DOHH2 (cell line): Measurements from ENCODE around the gene FOXA3.
A peak's percentile ranks its signal among the peaks of the same experiment; 100 is the strongest.

Source experiments
- H3F3A ChIP-seq: fragments of 200-600 bp; sonication (generic), shearing (Covaris generic); 2 replicates; pipeline ENCODE4 v1.6.0; 2016; ENCODE audit warnings: antibody characterized with exemption, mild to moderate bottlenecking; ENCODE audit not compliant: control insufficient read depth, insufficient read depth
- H3K27ac ChIP-seq: fragments of 200-600 bp; sonication (generic); 2 replicates; pipeline ENCODE4 v1.5.1; 2014; ENCODE audit warnings: low read depth, mild to moderate bottlenecking, low read length, moderate library complexity
- H3K27me3 ChIP-seq: fragments of 200-600 bp; sonication (generic); 2 replicates; pipeline ENCODE4 v1.6.1; 2014; ENCODE audit warnings: mild to moderate bottlenecking, low read length, mixed read lengths; ENCODE audit not compliant: control insufficient read depth
- H3K36me3 ChIP-seq: fragments of 200-600 bp; sonication (generic); 2 replicates; pipeline ENCODE4 v1.6.1; 2014; ENCODE audit warnings: mild to moderate bottlenecking, low read length, moderate library complexity, mixed read lengths; ENCODE audit not compliant: control insufficient read depth
- H3K4me1 ChIP-seq: fragments of 200-600 bp; sonication (generic); 2 replicates; pipeline ENCODE4 v1.6.1; 2014; ENCODE audit warnings: mild to moderate bottlenecking, low read length, mixed read lengths; ENCODE audit not compliant: control insufficient read depth
- H3K4me2 ChIP-seq: fragments of 200-600 bp; sonication (generic); 2 replicates; pipeline ENCODE4 v1.6.0; 2014; ENCODE audit warnings: mild to moderate bottlenecking, low read length, moderate library complexity
- H3K4me3 ChIP-seq: fragments of 200-600 bp; sonication (generic); 2 replicates; pipeline ENCODE4 v1.5.1; 2014; ENCODE audit warnings: mild to moderate bottlenecking, low read length, mixed read lengths
- H3K79me2 ChIP-seq: fragments of 200-600 bp; sonication (generic); 2 replicates; pipeline ENCODE4 v1.6.1; 2014; ENCODE audit warnings: mild to moderate bottlenecking, low read length, mixed read lengths; ENCODE audit not compliant: control insufficient read depth
- H3K9me2 ChIP-seq: fragments of 200-600 bp; sonication (generic); replicated peaks from 2 replicates; pipeline ENCODE4 v1.6.1; 2014; ENCODE audit warnings: mild to moderate bottlenecking, low read length, mixed read lengths; ENCODE audit not compliant: control insufficient read depth
- H3K9me3 ChIP-seq: fragments of 200-600 bp; sonication (generic); 2 replicates; pipeline ENCODE4 v1.6.1; 2014; ENCODE audit warnings: antibody characterized with exemption, low read length, mixed read lengths; ENCODE audit not compliant: control insufficient read depth, insufficient read depth
- H4K20me1 ChIP-seq: fragments of 200-600 bp; sonication (generic); 2 replicates; pipeline ENCODE4 v1.6.0; 2014; ENCODE audit warnings: low read depth, mild to moderate bottlenecking, antibody characterized with exemption, low read length, moderate library complexity; ENCODE audit not compliant: control insufficient read depth, insufficient read depth
- CTCF ChIP-seq: fragments of 200-600 bp; sonication (generic); IDR thresholded peaks from one replicate; pipeline ENCODE4 v1.5.1; 2014; ENCODE audit warnings: antibody characterized with exemption, mild to moderate bottlenecking, low read depth, low read length; ENCODE audit not compliant: poor library complexity, severe bottlenecking
- EZH2phosphoT487 ChIP-seq: fragments of 200-600 bp; sonication (generic); IDR thresholded peaks from 2 replicates; pipeline ENCODE4 v1.6.1; 2017; ENCODE audit warnings: borderline replicate concordance, mild to moderate bottlenecking, antibody characterized with exemption, low read length, moderate library complexity, mixed read lengths

The FOXA3 gene

GRCh38 chr19:45883881-45884681, 20.0 kb downstream of the FOXA3 start:
- no peaks in the 10 kb centered on the region for H3K9me3 ChIP-seq
- H3K27me3 ChIP-seq, result no peaks in the 10 kb centered on the region
- H3K27ac ChIP-seq, result no peak overlapping the region
- peak overlapping the region; percentile 82; the same call in 1 of the 2 replicates for H3K4me3 ChIP-seq
- H4K20me1 ChIP-seq, result peaks cover 20% of the 10 kb centered on the region; the same call in 1 of the 2 replicates
- H3F3A ChIP-seq, result peaks cover 4% of the 10 kb centered on the region; the same call in 1 of the 2 replicates
- H3K4me1 ChIP-seq, result peaks cover 31% of the 10 kb centered on the region
- no peak for TF ChIP-seq CTCF
- no peak for TF ChIP-seq EZH2phosphoT487
- H3K4me2 ChIP-seq, result peak overlapping the region; percentile 97
- peaks cover 29% of the 10 kb centered on the region for H3K36me3 ChIP-seq
- peaks cover 32% of the 10 kb centered on the region for H3K79me2 ChIP-seq
- no peaks in the 10 kb centered on the region for H3K9me2 ChIP-seq

DNA sequence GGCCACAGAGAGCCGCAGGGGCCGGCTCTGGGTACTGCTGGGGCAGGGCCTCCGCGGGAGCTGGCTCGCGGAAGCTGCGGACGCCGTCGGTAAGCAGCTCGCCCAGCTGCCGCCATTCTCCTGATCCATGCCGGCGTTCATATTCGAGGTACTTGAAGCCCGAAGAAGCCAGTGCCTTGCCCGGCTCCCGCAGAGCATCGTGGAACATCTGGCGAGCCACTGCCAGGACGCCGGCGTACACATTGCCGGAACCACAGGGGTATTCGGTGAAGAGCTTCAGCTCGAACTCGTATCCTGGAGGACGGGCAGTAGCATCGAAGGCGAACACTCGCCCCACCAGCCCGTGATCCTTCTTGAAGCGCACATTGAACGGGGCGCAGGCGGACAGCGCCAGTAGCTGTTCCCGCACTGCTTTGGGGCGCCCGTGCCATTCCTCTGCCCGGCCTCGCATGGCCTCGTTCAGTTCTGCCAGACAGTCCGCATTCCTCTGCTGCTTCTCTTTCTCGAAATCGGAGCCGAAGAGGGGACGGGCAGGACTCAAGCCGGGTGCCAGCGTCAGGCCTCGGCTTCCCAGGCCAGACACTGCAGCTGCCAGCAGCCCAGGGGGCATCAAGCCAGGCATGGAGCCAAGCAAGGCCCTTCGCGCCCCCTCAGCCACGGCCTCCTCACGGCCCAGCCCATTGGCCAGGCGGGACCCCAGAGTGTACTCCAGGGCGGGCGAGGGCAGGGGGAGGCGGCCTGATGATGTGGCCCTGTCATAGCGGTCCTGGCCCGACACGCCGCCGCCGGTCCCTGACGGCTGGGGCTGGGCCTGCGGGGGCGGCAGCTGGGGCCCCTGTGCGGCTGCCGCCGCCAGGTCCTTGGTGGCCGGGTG, 20.8 kb downstream of the FOXA3 start:
- peaks cover 20% of the 10 kb centered on the region; the same call in 1 of the 2 replicates for H4K20me1 ChIP-seq
- peak overlapping the region; percentile 73 for H3K27ac ChIP-seq
- peaks cover 31% of the 10 kb centered on the region for H3K4me1 ChIP-seq
- no peaks in the 10 kb centered on the region for H3K9me3 ChIP-seq
- peak overlapping the region; percentile 97 for H3K4me2 ChIP-seq
- peak overlapping the region; percentile 82 for H3K4me3 ChIP-seq
- H3K9me2 ChIP-seq, result no peaks in the 10 kb centered on the region
- TF ChIP-seq EZH2phosphoT487 (no peak), CTCF (no peak)
- H3F3A ChIP-seq, result peaks cover 4% of the 10 kb centered on the region; the same call in 1 of the 2 replicates
- H3K79me2 ChIP-seq, result peaks cover 32% of the 10 kb centered on the region
- peaks cover 29% of the 10 kb centered on the region for H3K36me3 ChIP-seq
- H3K27me3 ChIP-seq, result no peaks in the 10 kb centered on the region

DNA sequence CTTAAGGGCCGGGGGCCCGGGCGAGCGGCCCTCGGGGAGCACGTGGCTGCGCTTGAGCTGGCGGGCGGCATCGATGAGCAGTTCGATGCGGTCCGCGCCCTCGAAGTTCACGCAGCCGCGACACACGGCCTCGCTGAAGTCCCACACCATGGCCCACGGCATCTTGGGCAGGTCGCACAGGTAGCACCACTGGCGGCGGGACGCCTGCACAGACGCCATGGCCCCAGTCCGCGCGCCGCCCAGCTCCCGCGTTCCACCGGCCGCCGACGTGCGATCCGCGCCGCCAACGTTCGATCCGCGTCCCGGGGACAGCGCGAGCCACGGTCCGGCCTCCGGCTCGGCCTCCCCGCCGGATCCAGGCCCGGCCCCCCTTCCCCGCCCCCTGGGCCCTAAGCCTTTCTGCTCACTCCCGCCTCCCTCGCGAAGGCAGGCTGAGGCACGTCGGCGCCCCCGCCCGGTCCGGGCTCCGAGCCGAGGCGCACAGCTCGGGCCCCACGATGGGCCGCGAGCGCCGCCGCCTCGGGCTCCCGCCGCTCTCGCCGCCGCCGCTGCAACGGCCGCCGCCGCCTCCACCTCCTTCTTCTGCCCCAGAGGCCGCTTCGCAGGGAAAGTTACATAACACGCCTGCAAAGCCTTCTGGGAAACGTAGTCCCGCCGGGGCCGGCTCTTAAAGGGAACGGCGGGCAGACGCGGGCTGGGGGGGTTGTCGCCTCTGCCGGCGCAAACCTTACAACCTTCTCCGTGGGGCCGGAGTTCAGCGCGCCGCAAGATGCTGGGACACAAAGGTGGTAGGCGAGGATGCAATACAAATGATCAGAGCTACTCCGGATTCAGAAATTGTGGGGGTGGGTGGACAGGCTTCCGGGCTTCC, 21.7 kb downstream of the FOXA3 start, which contains the start of gene IRF2BP1:
Gene IRF2BP1, minus strand, starts transcription at position 586 of the 871 bp plus-strand sequence. Its CDS starts 367 bp downstream, at position 219.
- peaks cover 32% of the 10 kb centered on the region for H3K79me2 ChIP-seq
- peaks cover 31% of the 10 kb centered on the region for H3K4me1 ChIP-seq
- H3K27ac ChIP-seq, result peak within 1 kb of the TSS; percentile 73
- peaks cover 29% of the 10 kb centered on the region for H3K36me3 ChIP-seq
- H3K4me3 ChIP-seq, result peak within 1 kb of the TSS; percentile 82
- no peaks in the 10 kb centered on the region for H3K9me2 ChIP-seq
- TF ChIP-seq EZH2phosphoT487 (no peak), CTCF (no peak)
- H4K20me1 ChIP-seq, result peaks cover 20% of the 10 kb centered on the region; the same call in 1 of the 2 replicates
- peak within 1 kb of the TSS; percentile 97 for H3K4me2 ChIP-seq
- H3K27me3 ChIP-seq, result no peaks in the 10 kb centered on the region
- H3K9me3 ChIP-seq, result no peaks in the 10 kb centered on the region
- H3F3A ChIP-seq, result peaks cover 4% of the 10 kb centered on the region; the same call in 1 of the 2 replicates
